ENCODE results near the gene PPP4R3C.
"Not testable (repeated sequence)": the region's sequence is repeated elsewhere in the genome, so short reads cannot be mapped to it uniquely, and the experiment has no call there.

PPP4R3C gene

GRCh38 chrX:27446423-27446822 lies 16.7 kb downstream of the PPP4R3C start:
- H3K27me3 ChIP-seq = no peaks in the 10 kb centered on the region
- no peak for TF ChIP-seq CTCF (IDR thresholded peaks at IDR 0.05; ENCODE audit: low read depth, low read length)
- no peaks in the 10 kb centered on the region for H3K36me3 ChIP-seq
- H3K9me3 ChIP-seq = no peaks in the 10 kb centered on the region
- H3K4me1 ChIP-seq = no peaks in the 10 kb centered on the region
- H3K4me3 ChIP-seq (ENCODE audit: low read depth, low read length) = no peak overlapping the region
- no peak for DNase-seq

- Histone ChIP-seq H3K27me3 (no peaks in the 10 kb centered on the region), H3K9me3 (no peaks in the 10 kb centered on the region), H3K36me3 (no peaks in the 10 kb centered on the region), H3K4me3 (ENCODE audit: low read depth, low read length) (no peak overlapping the region), H3K4me1 (no peaks in the 10 kb centered on the region)
- DNase-seq = no peak
- no peak for TF ChIP-seq CTCF (IDR thresholded peaks at IDR 0.05; ENCODE audit: low read depth, low read length)
These were observed 17.7 kb downstream of the PPP4R3C start for GRCh38 chrX:27445438-27445837.

- TF ChIP-seq CTCF (IDR thresholded peaks at IDR 0.05; ENCODE audit: low read depth, low read length) = no peak
- no peak for DNase-seq
- Histone ChIP-seq H3K36me3 (no peaks in the 10 kb centered on the region), H3K27me3 (no peaks in the 10 kb centered on the region), H3K4me3 (ENCODE audit: low read depth, low read length) (no peak overlapping the region), H3K4me1 (no peaks in the 10 kb centered on the region), H3K9me3 (no peaks in the 10 kb centered on the region)
These were observed 18.8 kb downstream of the PPP4R3C start for GRCh38 chrX:27444093-27444908.

GRCh38 chrX:27442392-27442791 lies 20.7 kb downstream of the PPP4R3C start:
- not testable (repeated sequence) for H3K36me3 ChIP-seq, H3K27me3 ChIP-seq

GRCh38 chrX:27439771-27440170 lies 23.4 kb downstream of the PPP4R3C start:
- Histone ChIP-seq H3K36me3 (no peaks in the 10 kb centered on the region), H3K27me3 (no peaks in the 10 kb centered on the region), H3K4me1 (no peaks in the 10 kb centered on the region), H3K9me3 (no peaks in the 10 kb centered on the region), H3K4me3 (ENCODE audit: low read depth, low read length) (no peak overlapping the region)
- DNase-seq = no peak
- no peak for TF ChIP-seq CTCF (IDR thresholded peaks at IDR 0.05; ENCODE audit: low read depth, low read length)

More at GRCh38 chrX:27442392-27442791, 20.7 kb downstream of the PPP4R3C start:
- H3K4me3 ChIP-seq (ENCODE audit: low read depth, low read length); DNase-seq; H3K9me3 ChIP-seq; H3K4me1 ChIP-seq: not testable (repeated sequence)

DNA sequence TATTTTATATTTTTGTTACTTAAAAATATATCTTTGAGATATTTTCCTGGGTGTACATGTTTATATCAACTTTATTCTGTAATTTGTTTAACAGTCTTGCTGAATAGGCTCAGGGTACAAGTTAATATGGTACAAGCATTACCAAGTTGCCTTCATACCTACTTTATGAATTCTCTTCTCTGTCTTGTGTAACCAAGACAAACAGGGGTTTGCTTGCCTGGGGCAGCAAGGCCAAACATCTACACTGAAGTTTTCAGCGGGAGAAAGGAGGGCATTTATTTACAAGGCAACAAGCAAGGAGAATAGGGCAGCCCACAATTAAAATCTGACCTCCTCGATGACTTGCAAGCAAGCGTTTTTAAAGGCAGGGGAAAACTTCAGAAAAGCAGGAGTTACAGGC lies 24.2 kb downstream of the PPP4R3C start:
- Histone ChIP-seq H3K4me3 (ENCODE audit: low read depth, low read length) (no peak overlapping the region), H3K36me3 (no peaks in the 10 kb centered on the region), H3K27me3 (no peaks in the 10 kb centered on the region), H3K9me3 (no peaks in the 10 kb centered on the region), H3K4me1 (no peaks in the 10 kb centered on the region)
- TF ChIP-seq CTCF (IDR thresholded peaks at IDR 0.05; ENCODE audit: low read depth, low read length) = no peak
- DNase-seq = no peak
